ENCODE measurements around the gene PHACTR1. TPM values are rescaled to one million over a fixed set of nuclear protein-coding genes. Genes with fewer than 3 reads are reported as not detected.

PHACTR1 gene
- total RNA-seq, 1 donor from 2014 or later, result 4.3 TPM

DNA sequence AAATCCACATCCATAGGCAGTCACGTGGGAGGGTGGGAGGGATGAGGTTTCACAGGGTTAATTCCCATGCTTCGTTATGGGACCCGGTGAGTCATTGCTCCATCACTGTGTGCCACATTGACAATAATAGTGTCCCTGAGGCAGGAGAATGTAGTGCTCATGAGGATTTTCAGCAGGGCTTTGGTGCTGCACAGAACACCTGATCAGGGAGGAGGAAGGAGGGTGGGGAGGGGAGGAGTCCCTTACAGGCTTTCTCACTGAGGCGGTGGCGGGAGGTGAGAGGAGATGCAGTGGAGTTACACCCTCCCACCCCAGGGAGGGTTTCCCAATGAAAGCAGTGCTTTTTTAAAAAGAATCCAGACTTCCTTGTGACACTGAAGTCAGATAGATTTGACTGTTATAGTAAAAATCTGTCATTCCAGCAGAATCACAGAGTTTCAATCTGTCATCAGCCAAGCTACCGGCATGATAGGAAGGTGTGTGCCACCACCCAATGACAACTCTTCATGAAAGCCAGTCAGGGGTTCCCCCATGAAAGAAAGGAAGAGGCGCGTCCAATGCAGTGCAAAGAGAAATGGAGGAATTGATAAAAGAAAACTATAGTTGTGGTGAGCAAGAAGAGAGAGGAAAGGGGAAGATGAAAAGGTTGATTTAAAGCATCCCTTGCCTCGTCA lies 467.0 kb downstream of the PHACTR1 start:
- intact Hi-C loops (cut with micrococcal nuclease), result no loop called here

DNA sequence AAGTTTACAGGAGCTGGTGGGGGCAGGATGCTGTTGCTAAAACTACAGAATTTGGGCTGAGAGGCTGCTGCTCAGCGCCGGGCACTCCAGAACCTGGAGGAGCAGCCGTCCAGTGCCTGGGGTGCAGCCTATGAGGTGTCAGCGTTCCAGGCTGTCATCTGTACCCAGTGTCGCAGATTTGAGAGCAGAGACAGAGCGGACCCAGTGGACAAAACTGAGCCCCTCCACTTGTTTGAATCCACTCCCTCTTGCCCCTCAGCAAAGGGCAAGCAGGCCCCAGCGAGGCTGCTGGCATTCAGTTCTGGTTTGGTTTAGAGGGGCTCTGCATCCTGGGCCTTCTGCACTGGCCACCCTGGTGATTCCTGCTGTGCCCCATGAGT lies 467.5 kb downstream of the PHACTR1 start:
- intact Hi-C loops (cut with micrococcal nuclease), result no loop called here

DNA sequence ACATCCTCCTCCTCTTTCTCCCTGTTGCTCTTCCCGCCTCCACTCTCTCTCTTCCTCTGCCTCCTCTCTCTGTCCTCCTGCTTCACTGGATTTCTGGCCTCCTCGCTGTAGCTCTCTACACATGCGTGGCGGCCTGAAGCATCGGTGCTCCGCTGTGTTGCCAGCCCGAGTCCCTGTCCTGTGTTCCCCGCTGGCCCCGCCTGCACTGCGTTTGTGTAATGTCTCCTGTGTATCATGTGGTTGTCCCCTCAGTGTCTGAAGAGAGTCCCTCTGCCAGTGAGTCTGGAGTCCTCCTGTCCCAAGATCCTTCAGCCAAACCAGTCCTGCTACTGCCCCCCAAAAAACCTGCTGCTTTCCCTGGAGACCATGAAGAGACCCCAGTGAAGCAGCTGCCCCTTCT lies 468.0 kb downstream of the PHACTR1 start:
- intact Hi-C loops (cut with micrococcal nuclease), result no loop called here

DNA sequence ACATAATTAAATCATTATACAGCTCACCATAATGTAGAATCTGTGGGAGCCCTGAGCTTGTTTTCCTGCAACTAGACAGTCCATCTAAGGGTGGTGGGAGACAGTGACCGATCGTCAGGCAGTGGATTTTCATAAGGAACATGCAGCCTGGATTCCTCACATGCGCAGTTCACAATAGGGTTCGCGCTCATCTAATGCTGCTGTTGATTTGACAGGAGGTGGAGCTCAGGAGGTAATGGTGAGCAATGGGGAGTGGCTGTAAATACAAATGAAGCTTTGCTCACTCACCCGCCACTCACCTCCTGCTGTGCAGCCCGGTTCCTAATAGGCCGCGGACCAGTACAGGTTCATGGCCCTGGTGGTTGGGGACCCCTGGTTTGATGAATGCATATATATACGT lies 470.3 kb downstream of the PHACTR1 start:
- intact Hi-C loops (cut with micrococcal nuclease), result no loop called here

DNA sequence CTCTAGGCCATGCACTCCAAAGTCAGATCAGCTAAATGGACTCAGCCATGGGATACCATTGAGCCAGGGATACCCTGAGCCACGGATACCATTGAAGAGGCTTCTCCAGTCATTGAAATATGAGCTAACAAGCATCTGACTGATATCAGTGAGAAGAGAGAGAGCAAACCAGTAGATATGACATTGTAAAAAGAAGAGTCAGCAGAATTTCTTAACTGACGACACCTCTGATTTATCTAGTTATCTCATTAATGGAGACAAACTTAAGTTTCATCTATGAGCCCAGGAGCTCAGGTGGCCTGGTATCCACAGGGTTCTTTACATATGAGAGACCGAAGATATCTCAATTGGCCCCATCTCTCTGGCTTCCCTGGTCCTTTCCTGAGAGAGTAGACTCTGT lies 471.1 kb downstream of the PHACTR1 start:
- intact Hi-C loops (cut with micrococcal nuclease), result no loop called here

DNA sequence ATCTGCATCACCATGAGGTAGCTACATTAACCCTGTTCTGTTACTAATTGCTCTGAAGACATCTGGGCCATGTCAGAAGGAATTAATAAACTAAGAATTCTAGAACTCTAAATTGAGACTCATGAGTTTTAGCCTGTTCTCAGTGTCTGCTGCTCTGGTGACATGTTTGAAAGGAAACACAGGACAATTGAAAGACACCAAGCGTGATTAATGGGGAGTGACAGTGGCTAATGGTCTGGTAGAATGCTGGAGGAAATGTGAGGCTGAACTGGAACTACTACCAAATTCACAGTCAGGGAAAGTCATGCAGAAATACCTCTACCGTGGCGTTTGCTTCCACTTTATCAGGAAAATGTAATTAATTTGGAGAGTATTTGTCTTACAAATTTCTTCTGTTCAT lies 471.7 kb downstream of the PHACTR1 start:
- intact Hi-C loops (cut with micrococcal nuclease), result no loop called here

DNA sequence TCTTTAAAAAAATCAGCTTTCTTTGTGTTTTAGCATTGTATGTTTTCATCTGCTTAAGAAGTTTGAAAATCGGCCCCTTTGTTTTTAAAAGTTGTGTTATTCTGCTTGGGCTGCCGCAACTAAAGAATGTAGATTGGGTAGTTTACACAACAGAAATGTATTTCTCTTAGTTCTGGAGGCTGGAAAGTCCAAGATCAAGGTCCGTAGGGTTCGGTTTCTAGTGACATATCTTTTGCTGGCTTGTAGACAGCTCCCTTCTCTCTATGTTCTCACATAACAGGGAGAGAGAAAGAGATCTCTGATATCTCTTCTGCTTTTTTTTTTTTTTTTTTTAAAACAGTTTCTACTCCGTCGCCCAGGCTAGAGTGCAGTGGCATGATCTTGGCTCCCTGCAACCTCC lies 473.1 kb downstream of the PHACTR1 start:
- intact Hi-C loops (cut with micrococcal nuclease), result loop anchor here (10.0 kb wide), 1 partner anchor 345 kb away; no protein-coding TSS in a partner anchor

DNA sequence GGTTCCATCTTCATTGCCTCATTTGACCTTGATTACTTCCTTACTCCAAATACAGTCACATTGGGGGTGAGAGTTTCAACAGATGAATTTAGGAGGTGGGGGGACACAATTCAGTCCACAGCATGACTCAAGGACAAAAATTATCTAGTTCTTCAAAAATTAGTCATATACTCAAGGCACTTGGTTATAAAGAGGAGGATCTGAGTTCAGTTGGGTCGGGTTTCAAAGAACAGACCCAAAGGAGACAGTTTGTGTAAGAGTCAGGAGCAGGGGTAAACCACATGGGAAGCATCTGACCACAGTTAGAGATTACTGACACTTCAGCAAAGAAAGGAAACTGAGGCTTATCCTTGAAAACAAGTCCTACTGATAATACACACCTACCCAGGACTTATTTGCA lies 473.8 kb downstream of the PHACTR1 start:
- intact Hi-C loops (cut with micrococcal nuclease), result loop anchor here (10.0 kb wide), 1 partner anchor 344 kb away; no protein-coding TSS in a partner anchor

DNA sequence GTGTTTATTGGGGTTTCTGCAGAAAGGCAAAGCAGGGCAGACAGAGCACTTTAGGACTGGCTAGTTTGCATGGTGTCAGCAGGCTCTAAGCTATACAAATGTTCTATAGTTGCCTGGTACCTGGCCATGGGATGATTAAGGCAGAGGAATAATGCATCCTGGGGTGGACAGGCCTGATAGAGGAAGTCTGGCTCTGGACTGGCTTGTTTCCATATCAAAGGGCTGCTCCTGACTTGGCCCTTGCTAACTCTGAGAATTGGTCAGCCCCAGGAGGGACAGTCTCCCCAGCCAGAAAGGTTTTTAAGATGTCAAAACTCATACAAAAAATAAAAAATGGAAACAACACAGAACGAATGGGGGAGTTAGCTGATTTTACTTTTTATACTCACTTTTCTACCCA lies 474.9 kb downstream of the PHACTR1 start:
- intact Hi-C loops (cut with micrococcal nuclease), result loop anchor here (10.0 kb wide), 1 partner anchor 343 kb away; no protein-coding TSS in a partner anchor

DNA sequence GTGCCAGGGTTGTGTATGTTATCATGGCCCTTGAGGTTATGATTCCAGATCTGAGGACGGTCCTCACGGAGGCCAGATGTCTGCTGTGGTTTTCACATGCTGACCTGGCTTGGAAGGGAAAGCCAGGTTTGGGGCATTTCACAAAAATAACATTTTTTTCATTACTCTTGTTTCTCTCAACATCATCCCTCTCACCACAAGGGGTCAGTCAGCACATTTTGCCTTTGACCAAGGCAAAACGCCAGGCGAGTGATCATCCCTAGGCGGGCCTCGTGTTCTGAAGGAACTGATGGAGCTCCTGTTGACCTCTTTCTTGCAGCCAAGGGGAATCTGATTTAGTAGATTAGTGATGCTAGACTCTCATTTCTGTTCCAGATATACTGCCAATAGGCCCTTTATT lies 478.3 kb downstream of the PHACTR1 start:
- intact Hi-C loops (cut with micrococcal nuclease), result loop anchor here (1.0 to 10.0 kb wide), 2 partner anchors 136 to 340 kb away; no protein-coding TSS in a partner anchor

DNA sequence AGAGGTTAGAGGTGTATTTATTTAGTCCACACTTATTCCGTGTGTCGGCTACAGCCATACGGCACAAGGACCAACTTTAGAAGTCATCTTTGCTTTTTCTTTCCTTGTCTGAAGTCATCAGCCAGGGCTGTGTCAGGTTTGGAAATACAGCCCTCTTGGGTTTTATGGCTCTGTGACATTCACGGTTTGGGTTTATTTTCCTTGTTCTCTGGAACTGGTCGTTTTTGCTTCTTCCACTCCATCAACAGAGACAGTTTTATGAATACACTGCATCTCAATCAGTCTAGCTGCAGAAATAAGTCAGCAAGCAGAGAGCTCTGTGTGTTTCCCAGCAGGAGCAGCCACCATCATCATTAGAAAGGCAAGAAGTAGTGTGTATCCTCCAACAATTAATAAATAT lies 479.2 kb downstream of the PHACTR1 start:
- intact Hi-C loops (cut with micrococcal nuclease), result loop anchor here (1.0 to 10.0 kb wide), 2 partner anchors 135 to 339 kb away; no protein-coding TSS in a partner anchor

DNA sequence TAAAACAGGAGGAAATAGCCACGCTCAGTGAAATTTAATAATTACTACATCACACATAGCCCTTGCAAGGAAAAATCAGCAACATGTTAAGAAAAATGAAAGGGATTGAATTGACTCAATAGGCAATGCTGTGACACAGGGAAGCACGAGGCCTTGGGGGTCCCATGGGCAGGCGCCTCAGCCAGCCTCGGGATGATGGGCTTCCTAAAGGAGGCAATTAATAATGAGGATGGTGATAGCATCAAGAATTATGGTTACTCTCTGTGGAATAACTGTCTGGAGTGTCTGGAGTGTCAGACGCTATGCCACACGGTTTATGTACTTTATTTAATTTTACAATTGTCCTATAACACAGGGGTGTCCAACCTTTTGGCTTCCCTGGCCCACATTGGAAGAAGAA lies 481.6 kb downstream of the PHACTR1 start:
- intact Hi-C loops (cut with micrococcal nuclease), result loop anchor here (10.0 kb wide), 1 partner anchor 337 kb away; no protein-coding TSS in a partner anchor

DNA sequence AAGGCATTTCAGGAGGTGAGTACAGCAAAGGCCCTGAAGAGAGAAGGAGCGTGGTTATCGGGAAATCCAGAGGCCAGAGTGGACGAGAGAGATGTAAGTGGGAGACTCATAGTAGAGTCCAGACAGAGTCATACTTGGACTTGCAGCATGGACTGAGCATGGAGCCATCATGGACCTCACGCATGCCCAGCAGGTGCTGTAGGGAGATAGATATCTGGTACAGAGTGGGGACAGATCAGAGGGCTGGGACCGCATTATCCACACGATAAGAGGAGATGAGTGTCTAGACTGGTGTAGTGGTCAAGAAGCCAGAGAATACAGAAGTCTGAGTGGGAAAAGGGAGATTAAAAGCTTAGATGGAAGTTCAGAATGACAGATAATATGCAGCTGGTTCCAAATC lies 484.8 kb downstream of the PHACTR1 start:
- intact Hi-C loops (cut with micrococcal nuclease), result no loop called here

DNA sequence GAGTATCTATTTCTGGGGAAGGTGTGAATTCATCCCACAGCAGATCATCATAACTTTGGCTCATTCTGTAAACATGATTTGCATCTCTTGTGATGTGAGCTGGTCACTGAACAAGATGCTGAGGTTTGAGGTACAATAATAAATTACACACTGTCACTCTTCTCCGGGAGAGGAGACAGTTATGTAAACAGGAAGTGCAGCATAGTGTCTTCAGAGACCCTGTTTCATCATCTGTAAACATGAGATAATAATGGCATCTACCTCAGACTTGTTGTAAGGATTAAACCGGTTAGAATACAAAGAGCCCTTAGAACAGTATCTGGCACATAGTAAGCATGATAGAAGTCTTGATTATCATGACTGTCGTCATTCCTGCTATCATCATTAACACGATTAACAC lies 486.6 kb downstream of the PHACTR1 start:
- intact Hi-C loops (cut with micrococcal nuclease), result no loop called here

DNA sequence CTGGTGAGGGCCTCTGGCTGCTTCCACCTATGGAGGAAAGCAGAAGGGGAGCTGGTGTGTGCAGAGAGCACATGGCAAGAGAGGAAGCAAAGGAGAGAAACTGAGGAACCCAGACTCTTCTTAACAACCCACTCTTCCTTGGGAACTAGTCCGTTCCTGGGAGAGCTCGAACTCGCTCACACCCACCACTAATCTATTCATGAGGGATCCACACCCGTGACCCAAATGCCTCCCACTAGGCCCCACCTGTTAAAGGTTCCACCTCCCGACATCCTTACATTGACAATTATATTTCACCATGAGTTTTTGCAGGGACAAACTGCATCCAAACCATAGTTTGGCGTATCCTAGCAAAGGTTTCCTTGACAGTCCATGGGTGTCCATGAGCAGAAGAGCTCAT lies 488.5 kb downstream of the PHACTR1 start:
- intact Hi-C loops (cut with micrococcal nuclease), result no loop called here

DNA sequence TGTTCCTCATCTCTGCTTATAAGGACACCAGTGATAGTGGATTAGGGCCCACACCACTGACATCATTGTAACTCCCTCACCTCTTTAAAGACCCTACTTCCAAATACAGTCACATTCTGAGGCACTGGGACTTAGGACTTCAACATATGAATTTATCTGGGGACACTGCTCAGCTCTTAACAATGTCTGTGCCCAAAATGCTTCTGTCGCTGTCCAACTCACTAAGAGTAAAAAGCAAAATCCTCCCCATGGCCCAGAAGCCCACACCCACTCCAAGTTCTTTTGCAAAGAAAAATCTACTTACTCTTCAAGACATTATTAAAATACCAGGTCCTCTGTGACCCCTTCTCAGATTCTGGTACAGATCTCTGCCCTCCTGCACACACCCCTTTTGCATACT lies 495.5 kb downstream of the PHACTR1 start:
- intact Hi-C loops (cut with micrococcal nuclease), result no loop called here

DNA sequence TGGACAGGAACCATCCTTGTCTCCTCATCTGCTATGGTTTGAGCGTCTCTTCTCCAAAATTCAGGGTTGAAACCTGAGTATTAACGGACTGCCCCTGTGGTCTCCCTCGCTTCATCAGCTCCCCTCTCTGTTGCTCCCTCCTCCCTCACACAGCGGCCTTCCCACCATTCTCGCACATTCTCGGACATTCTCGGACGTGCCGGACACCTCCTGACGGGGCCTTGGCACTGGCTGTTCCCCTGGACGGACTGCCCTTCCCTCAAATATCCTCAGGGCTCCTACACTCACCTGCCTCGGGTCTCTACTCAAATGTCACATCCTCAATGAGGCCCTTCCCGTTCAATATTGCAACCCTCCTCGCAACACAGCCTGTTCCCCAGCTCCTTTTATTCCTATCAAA lies 496.0 kb downstream of the PHACTR1 start:
- intact Hi-C loops (cut with micrococcal nuclease), result no loop called here

DNA sequence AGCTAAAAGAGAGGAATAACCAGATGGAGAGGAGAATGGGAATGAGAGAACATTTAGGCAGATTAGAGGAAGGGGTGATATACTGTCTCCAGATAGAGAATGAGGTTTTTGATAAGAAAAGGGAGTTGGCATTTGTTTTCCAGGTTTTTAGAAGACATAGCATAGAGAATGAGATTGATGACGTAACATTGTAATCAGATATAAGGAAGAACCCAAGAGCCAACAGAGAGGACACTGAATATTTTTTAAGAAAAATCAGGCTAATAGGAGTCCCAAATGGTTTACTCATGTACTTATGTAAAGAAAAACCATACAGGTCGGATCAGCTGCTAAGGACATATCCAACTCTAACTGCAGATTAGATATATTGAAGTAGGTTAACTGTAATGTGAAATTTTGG lies 498.8 kb downstream of the PHACTR1 start:
- intact Hi-C loops (cut with micrococcal nuclease), result no loop called here

DNA sequence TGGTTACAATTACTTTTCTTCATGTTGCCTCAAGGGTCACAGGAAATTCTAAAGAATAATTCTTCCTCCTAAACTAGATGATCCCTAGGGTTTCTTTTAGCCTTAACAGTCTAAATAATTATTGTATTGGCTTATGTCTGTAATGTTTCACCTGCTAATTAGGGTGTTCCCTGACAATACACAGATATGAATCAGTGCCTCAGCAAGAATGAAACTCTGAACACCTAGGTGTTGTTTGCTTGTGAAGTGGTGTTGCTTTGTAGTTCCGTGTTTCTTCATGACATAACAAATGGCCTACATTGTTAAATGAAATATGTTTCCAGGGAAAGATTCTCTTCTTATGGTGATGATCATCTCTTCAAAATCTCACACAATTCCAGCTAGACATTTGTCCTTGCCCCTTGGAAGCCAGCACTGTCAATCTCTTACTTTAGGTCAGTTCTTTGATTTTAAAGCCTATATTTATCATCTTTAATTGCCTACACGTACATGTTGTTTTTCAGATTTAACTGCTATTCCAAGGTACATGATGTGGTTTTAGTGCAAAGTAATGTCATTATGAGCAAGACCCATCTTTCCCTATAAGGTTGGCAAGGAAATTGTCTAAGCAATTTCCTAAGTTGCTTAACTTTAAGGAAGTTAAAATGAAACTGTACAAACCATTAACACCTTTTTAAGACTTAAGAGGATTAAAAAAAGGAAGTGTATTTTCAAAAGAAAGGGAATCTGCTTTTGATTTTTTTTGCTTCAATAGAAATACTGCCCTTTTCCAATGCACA lies 499.9 kb downstream of the PHACTR1 start:
- intact Hi-C loops (cut with micrococcal nuclease), result no loop called here

DNA sequence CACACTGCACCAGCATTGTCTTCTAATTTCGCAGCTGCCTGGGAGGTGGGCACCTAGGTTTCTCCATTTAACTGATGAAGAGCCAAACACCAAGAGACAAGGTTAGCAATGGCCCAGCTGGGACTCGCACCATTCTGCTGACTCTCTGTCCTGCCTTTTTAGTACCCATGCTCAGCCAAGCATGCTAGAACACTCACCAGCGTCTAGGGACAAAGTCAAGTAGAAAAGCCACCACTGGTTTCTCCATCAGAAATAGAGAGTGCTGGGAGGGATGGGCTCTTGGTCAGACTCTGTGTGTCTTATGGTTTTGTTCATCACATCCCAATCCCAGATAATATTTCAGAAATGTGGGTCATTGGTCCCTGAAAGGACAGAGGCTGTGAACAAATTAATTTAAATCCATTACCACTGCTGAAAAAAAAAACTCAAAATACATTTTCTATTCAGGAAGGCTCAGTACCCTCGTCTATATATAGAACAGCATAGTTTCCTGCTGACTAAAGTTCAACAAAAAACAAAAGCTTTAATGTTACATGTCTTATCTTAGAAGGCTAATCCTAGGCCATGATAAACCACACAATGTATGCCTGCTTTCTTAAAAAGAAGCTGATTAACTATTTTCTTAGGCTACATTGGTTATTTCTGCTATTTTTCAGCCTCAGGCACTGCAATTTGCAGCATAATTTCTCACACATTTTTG lies 500.8 kb downstream of the PHACTR1 start:
- intact Hi-C loops (cut with micrococcal nuclease), result no loop called here

DNA sequence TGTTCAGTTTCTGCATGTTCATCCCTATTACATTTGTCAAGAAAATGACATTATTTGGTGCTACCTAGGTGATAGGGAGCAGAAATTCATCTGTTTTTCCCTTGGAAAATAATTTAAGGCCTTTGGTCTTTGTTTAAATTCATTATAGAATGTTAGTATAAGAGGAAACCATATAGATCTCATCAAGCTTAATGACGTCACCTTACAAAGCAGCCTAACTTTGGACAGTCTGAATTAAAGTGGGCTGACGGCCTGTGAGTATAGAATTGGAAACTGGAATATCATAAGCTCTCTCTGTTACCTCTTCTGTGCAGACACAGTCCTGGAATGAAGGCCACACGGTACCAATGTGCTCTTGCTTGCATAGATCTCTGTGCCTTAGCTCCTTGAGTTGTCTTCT lies 503.7 kb downstream of the PHACTR1 start:
- intact Hi-C loops (cut with micrococcal nuclease), result no loop called here

DNA sequence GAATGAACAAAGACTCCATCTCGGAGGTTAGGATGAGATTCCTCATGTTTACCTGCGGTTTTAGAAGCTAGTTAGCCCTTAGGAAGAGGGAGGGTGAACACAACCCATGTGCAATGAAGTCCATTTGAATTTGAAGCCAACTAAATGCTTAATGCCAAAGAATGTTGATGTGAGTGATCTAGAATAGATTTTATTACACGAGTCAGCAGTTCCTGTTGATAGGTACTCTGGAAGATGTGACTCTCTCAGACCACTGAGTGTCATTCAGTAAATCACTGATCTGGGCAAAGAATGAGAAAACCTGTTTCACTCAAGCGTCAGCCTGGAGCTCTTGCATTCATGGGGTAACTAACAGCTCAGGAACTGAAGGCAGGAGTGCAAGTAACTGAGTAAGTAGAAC lies 505.5 kb downstream of the PHACTR1 start:
- intact Hi-C loops (cut with micrococcal nuclease), result no loop called here
